Subcutaneous adipose tissue (tissue), 4 donors: Measurements from ENCODE around the gene HOXB1. TPM values are rescaled to one million over a fixed set of nuclear protein-coding genes. Genes with fewer than 3 reads are reported as not detected.

Experiments
- total RNA-seq, 4 donors: library from RNA; depleted of rRNA; stranded (reverse); fragments of >200 nt; gene quantifications; one replicate each; pipeline ENCODE4 v1.1.0, GENCODE V29; 2016
- TF ChIP-seq, protein P1 (sequence below): fragments of 450-650 bp; IDR thresholded peaks from one replicate; pipeline ENCODE4 v1.5.1; 2016; ENCODE audit warnings: low read depth, mild to moderate bottlenecking, control low read depth, antibody characterized with exemption, moderate library complexity

HOXB1 gene
- total RNA-seq, 4 donors from 2014 or later: not detected

DNA sequence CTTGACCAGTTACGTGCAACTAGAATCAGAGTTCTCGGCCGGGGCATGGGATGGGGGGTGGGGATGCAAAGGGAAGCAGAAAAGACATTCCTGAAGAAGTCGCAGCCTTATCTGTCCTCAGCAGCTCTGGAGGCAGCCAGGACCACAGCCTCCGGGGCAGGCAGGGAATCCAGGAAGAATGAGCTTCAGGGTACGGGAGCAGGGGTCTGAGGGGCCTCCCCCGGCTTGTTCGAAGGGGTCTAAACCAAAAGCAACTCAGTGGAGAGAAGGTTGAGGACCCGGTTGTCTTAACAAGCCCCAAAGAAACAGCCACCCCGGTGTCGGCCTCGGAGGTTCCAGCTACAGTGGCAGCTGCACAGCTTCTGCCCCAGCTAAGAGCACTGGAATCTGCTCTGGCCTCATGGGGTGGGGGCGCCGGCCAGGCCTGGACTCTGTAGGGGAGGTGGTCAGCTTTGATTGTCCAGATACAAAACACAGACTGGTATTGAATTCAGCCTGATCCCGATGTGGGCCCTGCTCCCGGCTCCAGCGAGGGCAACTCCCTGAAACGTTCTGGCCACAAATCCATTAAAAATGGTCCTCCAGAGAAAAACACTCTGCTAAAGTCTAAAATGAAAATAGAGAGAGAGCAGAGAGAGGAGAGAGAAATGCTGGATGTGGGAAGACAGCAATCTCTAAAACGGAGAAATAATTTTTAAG, 39.7 kb upstream of the HOXB1 start:
- TF ChIP-seq, protein P1, sequence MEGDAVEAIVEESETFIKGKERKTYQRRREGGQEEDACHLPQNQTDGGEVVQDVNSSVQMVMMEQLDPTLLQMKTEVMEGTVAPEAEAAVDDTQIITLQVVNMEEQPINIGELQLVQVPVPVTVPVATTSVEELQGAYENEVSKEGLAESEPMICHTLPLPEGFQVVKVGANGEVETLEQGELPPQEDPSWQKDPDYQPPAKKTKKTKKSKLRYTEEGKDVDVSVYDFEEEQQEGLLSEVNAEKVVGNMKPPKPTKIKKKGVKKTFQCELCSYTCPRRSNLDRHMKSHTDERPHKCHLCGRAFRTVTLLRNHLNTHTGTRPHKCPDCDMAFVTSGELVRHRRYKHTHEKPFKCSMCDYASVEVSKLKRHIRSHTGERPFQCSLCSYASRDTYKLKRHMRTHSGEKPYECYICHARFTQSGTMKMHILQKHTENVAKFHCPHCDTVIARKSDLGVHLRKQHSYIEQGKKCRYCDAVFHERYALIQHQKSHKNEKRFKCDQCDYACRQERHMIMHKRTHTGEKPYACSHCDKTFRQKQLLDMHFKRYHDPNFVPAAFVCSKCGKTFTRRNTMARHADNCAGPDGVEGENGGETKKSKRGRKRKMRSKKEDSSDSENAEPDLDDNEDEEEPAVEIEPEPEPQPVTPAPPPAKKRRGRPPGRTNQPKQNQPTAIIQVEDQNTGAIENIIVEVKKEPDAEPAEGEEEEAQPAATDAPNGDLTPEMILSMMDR: no peak

DNA sequence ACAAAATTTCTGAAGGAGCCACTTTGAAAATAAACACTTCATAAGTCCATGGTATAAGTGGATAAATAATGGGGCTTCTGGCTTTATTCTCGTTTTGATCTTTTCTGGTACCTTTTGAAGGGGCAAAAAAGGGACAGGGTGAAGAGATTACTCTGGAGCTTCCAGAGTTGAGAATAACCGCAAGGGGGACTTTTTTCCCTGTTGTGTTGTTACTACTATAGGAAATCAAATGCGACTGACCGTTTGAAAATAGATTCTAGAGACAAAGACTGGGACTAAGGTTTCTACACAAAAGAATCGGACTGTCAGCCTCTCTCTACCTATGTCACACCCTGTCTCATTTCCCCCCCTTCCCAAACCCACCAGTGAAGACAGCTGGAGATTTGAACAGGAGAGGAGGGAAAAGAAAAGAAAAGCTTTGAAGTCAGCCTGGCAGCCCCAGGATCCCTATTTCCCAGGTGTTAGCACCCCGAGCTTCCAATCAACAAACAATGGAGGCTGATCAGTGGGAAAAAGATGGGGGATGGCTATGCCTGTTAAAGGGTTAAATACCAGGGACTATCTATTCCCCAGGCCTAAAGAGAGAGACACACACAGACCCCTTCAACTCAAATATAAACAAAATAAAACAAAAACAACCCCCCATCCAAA, 39.0 kb upstream of the HOXB1 start:
- TF ChIP-seq, protein P1: no peak

DNA sequence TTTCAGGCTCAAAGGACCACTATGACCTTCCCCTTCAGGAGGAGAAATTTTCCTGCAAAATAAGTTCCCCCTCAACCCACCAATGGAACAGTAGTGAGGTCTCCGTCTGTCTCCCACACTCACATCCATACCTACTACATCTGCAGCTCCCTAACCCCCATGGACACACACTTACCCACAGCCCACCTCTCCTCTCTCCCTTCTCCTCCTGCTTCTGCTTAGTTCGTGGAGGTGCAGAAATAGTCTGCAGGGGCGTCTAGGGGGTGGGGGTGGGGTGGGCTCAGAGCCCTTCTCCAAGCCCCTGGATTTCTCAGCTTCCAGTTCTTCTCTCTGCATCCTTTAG, 38.4 kb upstream of the HOXB1 start:
- TF ChIP-seq, protein P1: no peak

DNA sequence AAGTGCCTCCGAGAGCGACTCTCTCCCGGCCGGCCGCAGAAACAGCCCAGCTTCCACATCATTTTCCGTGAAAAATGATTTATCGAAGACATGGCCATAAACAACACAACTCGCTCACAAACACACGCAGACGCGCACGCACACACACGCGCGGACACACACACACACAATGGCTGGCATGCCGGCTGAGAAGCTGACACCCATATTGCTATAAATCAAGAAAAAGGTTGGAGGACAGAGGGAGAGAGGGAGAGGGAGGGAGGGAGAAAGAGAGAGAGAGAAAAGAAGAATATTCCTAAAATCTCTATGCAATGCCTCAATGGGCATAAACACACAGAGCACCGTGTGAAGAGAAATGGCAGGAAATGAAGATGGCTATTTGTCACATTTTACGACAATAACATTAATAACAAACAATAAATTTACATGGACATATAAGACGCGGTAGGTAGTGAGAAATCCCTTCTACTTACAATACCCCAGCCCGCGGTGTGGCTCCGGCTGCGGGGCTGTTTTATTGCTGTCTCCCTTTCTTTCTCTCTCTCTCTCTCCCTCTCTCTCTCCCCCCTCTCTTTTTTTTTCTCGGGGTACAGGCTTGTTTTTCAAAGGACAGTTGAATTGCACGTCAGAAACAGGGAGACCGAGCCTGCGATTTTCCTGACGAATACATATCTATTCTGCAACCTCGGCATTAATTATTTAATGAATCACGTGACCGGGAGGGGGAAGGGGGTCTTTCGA, 37.9 kb upstream of the HOXB1 start:
- TF ChIP-seq, protein P1: no peak

DNA sequence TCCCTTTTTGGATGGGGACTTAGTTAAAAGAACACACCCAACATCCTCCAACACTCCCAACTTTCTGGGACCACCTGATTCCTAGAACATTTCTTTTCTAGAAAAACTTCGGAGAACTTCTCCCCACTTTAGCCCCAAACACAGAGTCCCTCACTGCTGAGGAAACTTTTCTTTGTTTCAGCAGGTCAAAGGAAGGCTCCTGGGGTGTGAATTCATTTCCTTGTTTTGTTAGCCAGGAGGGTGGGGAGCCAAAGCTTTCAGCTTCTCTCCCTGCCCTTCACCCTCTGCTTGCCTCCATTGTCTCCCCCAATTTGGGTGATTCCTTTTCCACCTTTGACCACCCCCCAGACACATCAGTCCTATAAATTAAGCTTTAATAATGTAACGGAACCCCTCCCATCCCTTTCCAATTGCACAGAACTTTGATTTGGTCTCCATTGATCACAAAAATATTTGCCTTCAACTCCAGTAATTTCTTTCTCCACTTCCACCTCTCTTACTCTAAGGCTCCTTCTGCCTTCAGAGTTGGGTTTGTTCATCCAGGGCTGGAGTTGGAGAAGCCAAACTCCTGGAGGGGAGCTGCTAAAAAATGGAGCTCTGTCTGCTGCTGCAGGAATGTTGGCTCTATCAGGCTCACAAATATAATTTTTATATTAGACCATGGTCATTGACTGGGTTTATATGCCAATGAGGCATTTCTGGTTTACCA, 37.0 kb upstream of the HOXB1 start:
- TF ChIP-seq, protein P1: no peak

DNA sequence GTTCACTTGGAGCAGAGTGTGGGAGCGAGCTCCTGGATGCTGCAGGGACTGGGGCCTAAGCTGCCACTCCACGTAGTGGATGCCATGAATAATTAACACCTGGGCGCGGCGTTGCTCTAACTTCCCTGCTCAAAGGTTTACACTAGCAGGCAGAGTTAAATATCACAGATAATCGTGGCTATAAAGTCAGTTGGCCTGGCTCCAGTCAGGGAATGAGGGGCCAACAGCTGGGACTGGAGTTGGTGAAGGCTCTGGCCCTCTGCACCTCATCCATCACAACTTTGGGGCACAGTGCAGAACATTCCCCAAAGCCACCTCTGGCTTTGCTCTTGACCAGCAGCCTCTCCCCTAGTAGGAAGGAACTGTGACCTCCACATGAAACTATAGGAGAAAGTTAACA, 36.4 kb upstream of the HOXB1 start:
- TF ChIP-seq, protein P1: no peak

DNA sequence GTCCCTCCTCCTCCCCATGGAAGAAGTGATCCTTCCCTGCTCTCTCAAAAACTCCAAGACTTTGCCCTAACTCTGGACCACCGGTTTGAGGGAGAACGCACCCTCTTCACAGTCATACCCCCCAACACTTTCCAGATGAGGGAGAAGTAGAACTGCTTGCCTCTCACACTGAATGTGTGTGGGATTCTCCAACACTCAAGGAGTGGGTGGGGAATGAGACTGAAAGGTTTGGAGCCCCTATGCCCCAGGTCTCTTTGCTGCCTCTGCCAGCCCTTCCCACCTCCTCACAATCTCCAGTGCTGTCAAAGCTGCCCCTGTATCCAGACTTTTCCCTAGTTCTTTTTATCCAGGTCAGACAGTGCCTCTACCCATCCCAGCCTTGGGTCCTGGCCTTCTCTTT, 35.9 kb upstream of the HOXB1 start:
- TF ChIP-seq, protein P1: no peak
